Cardiac fibroblast (primary cell): ENCODE data around the gene GRM2.
A peak's percentile ranks its signal among the peaks of the same experiment; 100 is the strongest.

Experiments
- DNase-seq, 2 donors: peaks; one replicate each; pipeline versions ENCODE4 v3.0.0 to v3.0.0-alpha.2; 2010; ENCODE audit warnings: low read depth in 2 of 2
- H3K4me3 ChIP-seq, 2 donors: replicated peaks in 1 of 2; 1 replicate in 1 of 2; 2 replicates in 1 of 2; pipeline ENCODE4 v1.5.1; 2011; ENCODE audit warnings: low read depth in 2 of 2, low read length in 2 of 2, mild to moderate bottlenecking in 2 of 2, moderate library complexity in 1 of 2
- TF ChIP-seq, protein P1 (sequence below): IDR thresholded peaks from one replicate; pipeline ENCODE4 v1.5.1; 2011; ENCODE audit warnings: low read depth, mild to moderate bottlenecking, low read length, inconsistent platforms

Gene GRM2

DNA sequence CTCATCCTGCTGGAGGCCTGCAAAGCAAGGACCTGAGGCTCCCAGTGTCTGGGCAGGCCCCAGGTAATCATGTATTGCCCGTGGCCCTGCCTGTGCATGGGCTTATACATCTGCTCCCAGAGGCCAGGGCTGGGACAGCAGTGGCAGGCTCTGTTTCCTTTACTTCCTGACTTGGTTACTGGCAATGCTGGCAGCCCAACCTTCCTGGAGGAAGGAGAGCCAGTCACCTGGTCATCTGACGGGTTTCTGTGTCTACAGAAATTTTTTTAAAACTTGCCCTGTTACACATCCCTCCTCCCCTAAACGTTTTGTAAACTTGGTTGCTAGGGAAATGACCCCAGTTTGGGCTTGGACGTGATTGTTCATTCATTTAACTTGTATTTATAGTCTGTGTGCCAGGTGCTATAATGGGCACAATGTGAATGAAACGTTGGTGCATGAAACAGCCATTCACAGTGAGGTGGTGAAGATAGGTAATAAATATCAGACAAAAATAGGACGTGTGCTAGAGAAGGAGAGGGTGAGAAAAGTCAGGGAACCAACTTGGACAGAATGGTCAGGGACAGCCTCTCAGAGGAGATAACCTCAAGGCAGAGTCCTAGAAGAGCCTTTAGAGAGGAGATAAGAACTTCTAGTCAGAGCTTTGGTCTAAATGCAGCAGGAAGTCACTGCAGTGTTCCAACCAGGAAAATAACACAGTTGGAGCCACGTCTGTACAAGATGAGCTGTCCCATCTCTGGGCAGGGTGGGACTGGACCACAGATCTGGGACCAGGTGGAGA is 21.7 kb upstream of the GRM2 start:
- no peak for DNase-seq
- no peak overlapping the region for H3K4me3 ChIP-seq
- TF ChIP-seq, protein P1, sequence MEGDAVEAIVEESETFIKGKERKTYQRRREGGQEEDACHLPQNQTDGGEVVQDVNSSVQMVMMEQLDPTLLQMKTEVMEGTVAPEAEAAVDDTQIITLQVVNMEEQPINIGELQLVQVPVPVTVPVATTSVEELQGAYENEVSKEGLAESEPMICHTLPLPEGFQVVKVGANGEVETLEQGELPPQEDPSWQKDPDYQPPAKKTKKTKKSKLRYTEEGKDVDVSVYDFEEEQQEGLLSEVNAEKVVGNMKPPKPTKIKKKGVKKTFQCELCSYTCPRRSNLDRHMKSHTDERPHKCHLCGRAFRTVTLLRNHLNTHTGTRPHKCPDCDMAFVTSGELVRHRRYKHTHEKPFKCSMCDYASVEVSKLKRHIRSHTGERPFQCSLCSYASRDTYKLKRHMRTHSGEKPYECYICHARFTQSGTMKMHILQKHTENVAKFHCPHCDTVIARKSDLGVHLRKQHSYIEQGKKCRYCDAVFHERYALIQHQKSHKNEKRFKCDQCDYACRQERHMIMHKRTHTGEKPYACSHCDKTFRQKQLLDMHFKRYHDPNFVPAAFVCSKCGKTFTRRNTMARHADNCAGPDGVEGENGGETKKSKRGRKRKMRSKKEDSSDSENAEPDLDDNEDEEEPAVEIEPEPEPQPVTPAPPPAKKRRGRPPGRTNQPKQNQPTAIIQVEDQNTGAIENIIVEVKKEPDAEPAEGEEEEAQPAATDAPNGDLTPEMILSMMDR = no peak

DNA sequence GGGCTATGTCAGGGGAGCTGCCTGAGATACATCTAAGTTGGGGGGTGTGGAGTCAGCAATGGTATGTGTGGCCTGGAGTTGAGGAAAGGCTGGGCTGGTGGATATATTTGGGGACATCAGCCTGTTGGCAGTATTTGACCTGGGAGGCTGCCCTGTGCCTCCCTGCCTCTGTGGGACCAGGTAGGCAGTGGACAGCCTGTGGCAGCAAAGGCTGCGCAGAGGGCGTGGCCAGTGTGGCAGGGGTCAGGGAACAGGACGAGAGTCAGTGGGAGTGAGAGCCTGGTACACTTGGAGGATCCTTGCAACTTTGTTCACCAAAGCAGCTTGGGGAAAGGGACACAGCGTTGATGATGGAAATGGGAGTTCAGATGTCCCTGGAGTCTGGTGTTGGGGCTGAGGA is 20.8 kb upstream of the GRM2 start:
- H3K4me3 ChIP-seq = no peak overlapping the region
- TF ChIP-seq, protein P1 = no peak
- no peak for DNase-seq

DNA sequence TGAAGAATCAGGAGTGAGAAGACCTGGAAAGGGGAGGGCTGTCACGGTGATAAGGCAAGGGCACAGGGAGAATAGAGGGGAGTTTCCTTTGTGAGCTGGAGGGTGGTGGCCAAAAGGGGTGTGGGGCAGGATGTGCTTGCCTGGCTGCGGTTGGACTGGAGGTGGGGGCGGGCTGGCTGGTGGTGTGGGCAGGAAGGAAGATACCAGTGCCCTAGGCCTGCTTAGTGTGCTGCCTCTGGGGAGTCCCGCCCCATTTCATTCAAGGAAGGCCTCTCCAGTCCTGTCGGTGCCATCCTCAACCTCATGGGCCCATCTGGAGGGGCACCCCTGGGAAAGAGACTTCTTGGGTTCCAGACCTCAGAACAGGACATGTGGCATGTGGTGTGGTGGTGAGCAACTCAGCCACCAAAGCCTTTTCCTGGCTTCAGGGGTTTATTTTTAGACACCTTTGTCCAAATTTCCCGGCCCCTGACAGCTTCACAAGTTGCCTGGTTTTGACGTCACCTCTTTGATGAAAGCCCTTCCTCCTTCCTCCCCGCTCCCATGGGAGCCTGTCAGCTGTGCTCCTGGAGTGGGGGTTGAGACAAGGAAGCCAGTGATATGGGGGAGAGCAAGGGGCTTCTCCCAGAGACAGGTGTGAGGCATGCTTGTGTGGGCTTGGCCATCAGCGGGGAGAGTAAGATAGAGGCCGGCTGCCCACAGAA is 20.2 kb upstream of the GRM2 start:
- peak; percentile 66 to 76 for DNase-seq
- TF ChIP-seq, protein P1 = no peak
- H3K4me3 ChIP-seq = no peak overlapping the region

DNA sequence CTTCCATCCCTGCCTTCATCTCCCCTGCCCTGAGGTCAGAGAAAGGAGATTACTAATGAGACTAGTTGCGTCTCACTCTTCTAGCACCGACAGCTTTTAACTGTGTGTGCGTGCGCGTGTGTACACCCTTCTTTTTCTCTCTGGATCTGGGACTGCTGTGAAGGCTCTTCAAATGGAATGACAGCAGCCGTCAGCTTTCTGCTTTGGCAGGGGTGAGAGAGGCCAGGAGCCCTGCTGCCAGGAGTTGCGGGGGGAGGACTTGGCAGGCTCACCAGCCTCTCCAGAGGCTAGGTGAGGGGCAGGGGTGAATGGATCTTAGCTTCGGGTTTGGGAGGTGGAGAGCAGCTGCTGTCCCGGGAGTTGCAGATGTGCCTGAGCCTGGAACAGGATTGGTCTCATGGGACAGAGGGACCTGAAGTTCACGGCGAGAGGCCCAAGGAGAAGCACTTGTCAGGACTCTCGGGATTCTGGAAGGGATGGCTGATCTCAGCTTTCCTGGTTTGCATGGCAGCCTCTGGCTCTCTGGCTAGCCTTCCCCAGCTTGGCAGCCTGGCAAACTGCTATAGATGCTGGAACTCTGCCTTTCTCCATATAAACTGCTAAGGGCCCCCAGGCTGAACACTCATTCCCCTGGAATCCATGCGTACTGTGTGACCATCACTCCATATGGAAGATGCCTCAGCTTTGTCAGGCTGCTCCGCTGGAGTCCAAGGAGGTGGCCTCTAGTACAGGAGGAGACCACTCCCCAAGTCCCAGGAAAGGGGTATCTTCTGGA is 19.2 kb upstream of the GRM2 start:
- TF ChIP-seq, protein P1 = no peak
- peak in 1 of 2 donors; percentile 26 for DNase-seq
- no peak overlapping the region for H3K4me3 ChIP-seq

DNA sequence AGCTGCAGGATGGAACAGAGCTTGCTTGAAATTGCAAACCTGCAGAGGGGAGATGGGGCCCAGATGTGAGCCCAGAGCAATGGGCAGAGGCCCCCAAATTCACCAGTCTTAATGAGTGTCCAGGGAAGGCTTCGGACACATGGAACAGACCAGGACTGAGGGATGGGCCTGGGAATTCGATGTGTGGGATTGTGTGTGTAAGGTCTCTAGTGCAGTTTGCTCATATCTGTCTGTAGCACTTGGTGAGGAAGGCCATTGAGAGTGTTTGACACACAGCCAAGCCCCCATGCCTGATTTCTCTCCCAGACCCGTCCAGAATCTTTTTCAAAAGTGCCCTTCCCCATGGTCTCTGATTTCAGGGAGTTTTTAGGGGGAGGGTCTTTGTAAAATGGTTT is 18.7 kb upstream of the GRM2 start:
- TF ChIP-seq, protein P1 = no peak
- H3K4me3 ChIP-seq = no peak overlapping the region
- no peak for DNase-seq

DNA sequence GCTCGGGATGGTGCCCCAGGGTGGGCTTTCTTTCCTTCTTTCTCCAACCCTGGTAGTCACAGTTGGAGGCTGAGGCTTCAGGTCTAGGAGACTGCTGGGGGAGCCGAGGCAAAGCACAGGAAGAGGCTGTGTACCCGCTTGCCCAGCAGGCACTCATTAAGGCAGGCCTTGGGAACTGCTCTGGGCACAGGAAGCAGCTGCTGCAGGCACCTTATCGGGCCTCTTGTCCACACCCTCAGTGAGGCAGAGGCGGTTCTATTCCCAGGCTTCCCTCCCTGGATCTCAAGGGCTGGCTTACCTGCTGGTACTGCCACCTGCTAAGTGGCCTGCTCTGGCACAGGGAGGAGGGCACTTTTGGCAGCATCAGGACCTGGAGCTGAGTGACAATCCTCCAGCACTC is 15.8 kb upstream of the GRM2 start:
- no peak overlapping the region for H3K4me3 ChIP-seq
- no peak for DNase-seq
- TF ChIP-seq, protein P1 = no peak
